ENCODE measurements around the gene MYO16. TPM values are rescaled to one million over a fixed set of nuclear protein-coding genes. Genes with fewer than 3 reads are reported as not detected.
A peak's percentile ranks its signal among the peaks of the same experiment; 100 is the strongest.

MYO16 gene
- total RNA-seq, 2 donors from 2014 or later, result 0.42 TPM; not detected in 1

DNA sequence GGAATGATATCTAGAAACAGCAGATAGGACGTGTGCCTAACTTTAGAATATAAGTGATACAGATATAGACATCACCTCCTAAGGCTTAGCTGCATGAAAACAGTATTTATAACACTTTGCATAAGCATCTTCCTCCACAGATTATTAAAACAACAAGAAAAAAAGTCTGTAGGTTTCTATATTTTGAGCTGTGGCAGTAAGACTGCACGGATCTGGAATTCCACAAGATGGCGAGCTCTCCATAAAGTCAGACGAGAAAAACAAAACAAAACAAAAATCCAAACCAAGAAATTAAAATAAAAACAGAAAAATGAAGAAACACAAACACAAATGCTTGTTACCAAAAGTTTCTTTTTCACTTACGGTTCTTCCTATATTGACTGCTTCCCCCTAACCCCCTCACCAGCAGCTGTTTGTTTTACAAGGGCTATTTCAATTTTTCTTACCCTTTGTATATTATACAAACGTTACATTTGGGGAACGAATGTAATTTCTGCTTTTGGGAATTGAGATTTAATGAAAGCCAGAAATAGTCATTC is 285.8 kb downstream of the MYO16 start:
- Histone ChIP-seq H3K4me3 (peak overlapping the region; percentile 56), H3K9me3 (no peaks in the 10 kb centered on the region), H3K27ac (peak overlapping the region; percentile 75), H3K27me3 (replicated peaks; ENCODE audit: insufficient read depth) (no peaks in the 10 kb centered on the region), H3K4me1 (ENCODE audit: control insufficient read depth in 1 of 2, low read depth in 2 of 2) (peaks cover 13 to 29% of the 10 kb centered on the region in 2 donors), H3K36me3 (no peaks in the 10 kb centered on the region)
- ATAC-seq (ENCODE audit: insufficient number of reproducible peaks, low FRiP score, low read depth), result no peak
- no peak for DNase-seq (ENCODE audit: low spot score)
- TF ChIP-seq, protein P1, sequence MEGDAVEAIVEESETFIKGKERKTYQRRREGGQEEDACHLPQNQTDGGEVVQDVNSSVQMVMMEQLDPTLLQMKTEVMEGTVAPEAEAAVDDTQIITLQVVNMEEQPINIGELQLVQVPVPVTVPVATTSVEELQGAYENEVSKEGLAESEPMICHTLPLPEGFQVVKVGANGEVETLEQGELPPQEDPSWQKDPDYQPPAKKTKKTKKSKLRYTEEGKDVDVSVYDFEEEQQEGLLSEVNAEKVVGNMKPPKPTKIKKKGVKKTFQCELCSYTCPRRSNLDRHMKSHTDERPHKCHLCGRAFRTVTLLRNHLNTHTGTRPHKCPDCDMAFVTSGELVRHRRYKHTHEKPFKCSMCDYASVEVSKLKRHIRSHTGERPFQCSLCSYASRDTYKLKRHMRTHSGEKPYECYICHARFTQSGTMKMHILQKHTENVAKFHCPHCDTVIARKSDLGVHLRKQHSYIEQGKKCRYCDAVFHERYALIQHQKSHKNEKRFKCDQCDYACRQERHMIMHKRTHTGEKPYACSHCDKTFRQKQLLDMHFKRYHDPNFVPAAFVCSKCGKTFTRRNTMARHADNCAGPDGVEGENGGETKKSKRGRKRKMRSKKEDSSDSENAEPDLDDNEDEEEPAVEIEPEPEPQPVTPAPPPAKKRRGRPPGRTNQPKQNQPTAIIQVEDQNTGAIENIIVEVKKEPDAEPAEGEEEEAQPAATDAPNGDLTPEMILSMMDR (IDR thresholded peaks at IDR 0.05), result peak; percentile 39

- Histone ChIP-seq H3K4me3 (peak overlapping the region; percentile 56), H3K36me3 (no peaks in the 10 kb centered on the region), H3K27me3 (replicated peaks; ENCODE audit: insufficient read depth) (no peaks in the 10 kb centered on the region), H3K9me3 (no peaks in the 10 kb centered on the region), H3K4me1 (ENCODE audit: control insufficient read depth in 1 of 2, low read depth in 2 of 2) (peaks cover 13 to 30% of the 10 kb centered on the region in 2 donors), H3K27ac (peak overlapping the region; percentile 75)
- TF ChIP-seq, protein P1 (IDR thresholded peaks at IDR 0.05), result no peak
- ATAC-seq (ENCODE audit: insufficient number of reproducible peaks, low FRiP score, low read depth), result peak; percentile 88
- peak; percentile 77 for DNase-seq (ENCODE audit: low spot score)
Observed at GRCh38 chr13:108915634-108916512, 286.5 kb downstream of the MYO16 start.

DNA sequence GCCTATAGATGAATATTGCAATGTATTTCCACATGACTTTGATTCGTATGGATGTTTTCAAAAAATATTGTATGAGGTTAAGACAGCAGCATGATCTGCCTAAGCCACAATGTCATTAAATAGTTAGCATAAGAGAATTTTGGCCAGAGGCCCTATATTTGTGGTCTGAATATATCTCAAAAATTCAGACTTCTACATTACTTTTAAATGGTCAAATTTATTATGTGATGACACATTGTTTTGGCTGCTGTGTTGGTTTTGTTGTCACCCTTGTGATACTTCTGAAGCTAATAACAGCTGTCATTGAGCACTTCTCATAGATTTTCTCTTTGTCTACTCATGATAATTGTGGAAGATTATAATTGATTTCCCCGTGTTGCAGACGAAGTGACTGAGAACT is 288.2 kb downstream of the MYO16 start:
- H3K4me3 ChIP-seq, result no peak overlapping the region
- H3K36me3 ChIP-seq, result no peaks in the 10 kb centered on the region
- no peaks in the 10 kb centered on the region for H3K27me3 ChIP-seq (replicated peaks; ENCODE audit: insufficient read depth)
- ATAC-seq (ENCODE audit: insufficient number of reproducible peaks, low FRiP score, low read depth) (no peak), DNase-seq (ENCODE audit: low spot score) (no peak)
- TF ChIP-seq, protein P1 (IDR thresholded peaks at IDR 0.05), result no peak
- H3K27ac ChIP-seq, result peak overlapping the region in 1 of 2 donors; percentile 26
- peaks cover 13 to 30% of the 10 kb centered on the region in 2 donors for H3K4me1 ChIP-seq (ENCODE audit: control insufficient read depth in 1 of 2, low read depth in 2 of 2)
- no peaks in the 10 kb centered on the region for H3K9me3 ChIP-seq

- H3K4me3 ChIP-seq, result no peak overlapping the region
- H3K27ac ChIP-seq, result peak overlapping the region in 1 of 2 donors; percentile 27
- TF ChIP-seq, protein P1 (IDR thresholded peaks at IDR 0.05), result no peak
- H3K27me3 ChIP-seq (replicated peaks; ENCODE audit: insufficient read depth), result no peaks in the 10 kb centered on the region
- ATAC-seq (ENCODE audit: insufficient number of reproducible peaks, low FRiP score, low read depth), result no peak
- DNase-seq (ENCODE audit: low spot score), result no peak
- no peaks in the 10 kb centered on the region for H3K9me3 ChIP-seq
- no peaks in the 10 kb centered on the region for H3K36me3 ChIP-seq
- peaks cover 12 to 29% of the 10 kb centered on the region in 2 donors for H3K4me1 ChIP-seq (ENCODE audit: control insufficient read depth in 1 of 2, low read depth in 2 of 2)
Observed at GRCh38 chr13:108919036-108919907, 289.9 kb downstream of the MYO16 start.

Measured in thoracic aorta (tissue), 2 donors.